LNCaP clone FGC (cell line): ENCODE data around the gene MCUR1.

Experiments used
- DNase-seq: peaks from one replicate; pipeline ENCODE4 v3.0.0-alpha.2; 2011; ENCODE audit warnings: low read depth
- H3K4me3 ChIP-seq: 2 replicates; pipeline ENCODE4 v1.5.1; 2011; ENCODE audit warnings: mild to moderate bottlenecking, low read depth, low read length, control low read depth
- CTCF ChIP-seq: IDR thresholded peaks from 2 replicates; pipeline ENCODE4 v1.5.1; 2012; ENCODE audit warnings: mild to moderate bottlenecking; ENCODE audit not compliant: control insufficient read depth, insufficient read depth; ENCODE audit errors: extremely low read depth

Gene MCUR1

GRCh38 chr6:13754644-13755043 lies 59.7 kb downstream of the MCUR1 start:
- TF ChIP-seq CTCF, result no peak
- no peak for DNase-seq
- no peak overlapping the region for H3K4me3 ChIP-seq

- no peak overlapping the region for H3K4me3 ChIP-seq
- no peak for TF ChIP-seq CTCF
- DNase-seq, result no peak
Measured at GRCh38 chr6:13743736-13744127, 70.6 kb downstream of the MCUR1 start.

GRCh38 chr6:13742961-13743735 lies 71.2 kb downstream of the MCUR1 start:
- no peak overlapping the region for H3K4me3 ChIP-seq
- TF ChIP-seq CTCF, result no peak
- no peak for DNase-seq

GRCh38 chr6:13741365-13741764 lies 73.0 kb downstream of the MCUR1 start:
- no peak overlapping the region for H3K4me3 ChIP-seq
- DNase-seq, result no peak
- TF ChIP-seq CTCF, result no peak
